ENCODE results near the gene CCDC30.
"Not testable (repeated sequence)": the region's sequence is repeated elsewhere in the genome, so short reads cannot be mapped to it uniquely, and the experiment has no call there.

CCDC30 gene

DNA sequence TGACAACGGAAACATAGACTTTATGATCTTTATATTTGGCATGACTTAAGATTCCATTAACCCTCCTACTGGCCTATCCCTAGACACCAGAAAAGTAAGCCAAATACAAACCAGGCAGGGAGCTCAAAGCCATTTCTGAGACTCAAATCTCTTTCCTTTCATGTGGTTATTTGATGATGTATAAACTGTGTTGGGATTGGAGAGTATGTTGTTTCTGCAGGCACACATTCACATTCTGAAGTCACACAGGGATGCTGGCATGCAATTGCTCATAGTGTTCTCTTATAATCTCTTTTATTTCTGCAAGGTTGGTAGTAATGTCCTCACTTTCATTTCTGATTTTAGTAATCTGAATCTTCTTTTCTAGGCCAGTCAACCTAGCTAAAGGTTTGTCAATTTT lies 13.0 kb upstream of the CCDC30 start:
- H3K9me3 ChIP-seq (ENCODE audit: control insufficient read depth, insufficient read depth, low read length): no peaks in the 10 kb centered on the region
- H3K4me3 ChIP-seq (ENCODE audit: low read length): no peak overlapping the region
- H3K36me3 ChIP-seq (ENCODE audit: control insufficient read depth, insufficient read depth, low read length): no peaks in the 10 kb centered on the region
- no peaks in the 10 kb centered on the region for H3K4me1 ChIP-seq (ENCODE audit: control insufficient read depth, insufficient read depth, low read length)
- no peaks in the 10 kb centered on the region for H3K27me3 ChIP-seq (ENCODE audit: control insufficient read depth, insufficient read depth, low read length)
- no peak for DNase-seq (ENCODE audit: low read depth, low spot score)
- no peak overlapping the region for H3K27ac ChIP-seq (ENCODE audit: low read length)
- no CpG with 5 or more reads among the region's 1 CpG for WGBS (ENCODE audit: insufficient coverage, insufficient read length)

- Histone ChIP-seq H3K27me3 (ENCODE audit: control insufficient read depth, insufficient read depth, low read length) (no peaks in the 10 kb centered on the region), H3K4me1 (ENCODE audit: control insufficient read depth, insufficient read depth, low read length) (no peaks in the 10 kb centered on the region), H3K27ac (ENCODE audit: low read length) (no peak overlapping the region), H3K9me3 (ENCODE audit: control insufficient read depth, insufficient read depth, low read length) (no peaks in the 10 kb centered on the region), H3K36me3 (ENCODE audit: control insufficient read depth, insufficient read depth, low read length) (no peaks in the 10 kb centered on the region), H3K4me3 (ENCODE audit: low read length) (no peak overlapping the region)
- whole genome bisulfite sequencing (ENCODE audit: insufficient coverage, insufficient read length): no CpG with 5 or more reads among the region's 4 CpGs
- DNase-seq (ENCODE audit: low read depth, low spot score): no peak
These were observed 9.7 kb upstream of the CCDC30 start for GRCh38 chr1:42453386-42453785.

GRCh38 chr1:42454403-42454802 lies 8.7 kb upstream of the CCDC30 start:
- Histone ChIP-seq H3K36me3 (ENCODE audit: control insufficient read depth, insufficient read depth, low read length) (no peaks in the 10 kb centered on the region), H3K9me3 (ENCODE audit: control insufficient read depth, insufficient read depth, low read length) (no peaks in the 10 kb centered on the region), H3K4me3 (ENCODE audit: low read length) (no peak overlapping the region), H3K27ac (ENCODE audit: low read length) (no peak overlapping the region), H3K4me1 (ENCODE audit: control insufficient read depth, insufficient read depth, low read length) (no peaks in the 10 kb centered on the region), H3K27me3 (ENCODE audit: control insufficient read depth, insufficient read depth, low read length) (no peaks in the 10 kb centered on the region)
- no CpG with 5 or more reads among the region's 5 CpGs for WGBS (ENCODE audit: insufficient coverage, insufficient read length)
- no peak for DNase-seq (ENCODE audit: low read depth, low spot score)

DNA sequence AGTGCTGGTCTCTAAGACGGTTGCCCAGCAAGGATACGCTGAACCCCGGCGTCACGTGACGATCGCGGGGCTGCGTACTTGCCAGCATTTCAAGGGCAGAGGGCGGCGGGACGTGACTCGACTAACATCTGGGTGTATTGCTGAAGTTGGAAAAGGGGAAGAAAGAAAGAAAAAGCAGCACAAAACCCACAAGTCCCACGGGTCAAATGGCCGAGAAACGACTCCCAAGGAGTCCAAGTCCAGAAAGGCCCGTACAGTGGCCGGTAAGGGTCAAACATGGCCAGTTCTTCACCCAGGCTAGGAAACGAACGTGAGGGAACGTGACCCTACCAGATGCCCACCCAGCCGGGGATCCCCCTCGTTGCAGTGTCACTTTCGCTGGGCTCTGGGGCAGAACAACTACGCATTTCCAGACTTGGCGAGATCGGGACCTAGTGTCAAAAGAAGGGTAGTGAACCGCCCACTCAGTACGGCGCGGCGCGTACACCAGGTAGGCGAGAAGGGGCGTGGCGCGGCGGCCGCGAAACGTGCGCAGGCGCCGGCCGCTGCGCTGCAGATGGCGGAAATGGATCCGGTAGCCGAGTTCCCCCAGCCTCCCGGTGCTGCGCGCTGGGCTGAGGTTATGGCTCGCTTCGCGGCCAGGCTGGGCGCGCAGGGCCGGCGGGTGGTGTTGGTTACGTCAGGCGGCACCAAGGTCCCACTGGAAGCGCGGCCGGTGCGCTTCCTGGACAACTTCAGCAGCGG lies 6.9 kb upstream of the CCDC30 start, which contains the start of the genes PPCS and ZMYND12:
PPCS (plus strand) TSS at position 534 of the 744 bp plus-strand sequence; CDS start at position 557, 23 bp downstream.
ZMYND12 (minus strand) TSS at position 13 of the 744 bp plus-strand sequence. CDS start 25 bp downstream, outside the sequence.
- WGBS (ENCODE audit: insufficient coverage, insufficient read length): no CpG with 5 or more reads among the region's 66 CpGs
- no peaks in the 10 kb centered on the region for H3K36me3 ChIP-seq (ENCODE audit: control insufficient read depth, insufficient read depth, low read length)
- no peaks in the 10 kb centered on the region for H3K4me1 ChIP-seq (ENCODE audit: control insufficient read depth, insufficient read depth, low read length)
- no peak for DNase-seq (ENCODE audit: low read depth, low spot score)
- no peak within 1 kb of the TSS for H3K27ac ChIP-seq (ENCODE audit: low read length)
- H3K4me3 ChIP-seq (ENCODE audit: low read length): peak within 1 kb of the TSS; percentile 69
- no peaks in the 10 kb centered on the region for H3K27me3 ChIP-seq (ENCODE audit: control insufficient read depth, insufficient read depth, low read length)
- no peaks in the 10 kb centered on the region for H3K9me3 ChIP-seq (ENCODE audit: control insufficient read depth, insufficient read depth, low read length)

DNA sequence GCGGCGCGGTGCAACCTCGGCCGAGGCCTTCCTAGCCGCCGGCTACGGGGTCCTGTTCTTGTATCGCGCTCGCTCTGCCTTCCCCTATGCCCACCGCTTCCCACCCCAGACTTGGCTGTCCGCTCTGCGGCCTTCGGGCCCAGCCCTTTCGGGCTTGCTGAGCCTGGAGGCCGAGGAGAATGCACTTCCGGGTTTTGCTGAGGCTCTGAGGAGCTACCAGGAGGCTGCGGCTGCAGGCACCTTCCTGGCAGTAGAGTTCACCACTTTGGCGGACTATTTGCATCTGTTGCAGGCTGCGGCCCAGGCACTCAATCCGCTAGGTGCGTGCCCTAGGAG lies 6.4 kb upstream of the CCDC30 start:
- WGBS (ENCODE audit: insufficient coverage, insufficient read length): no CpG with 5 or more reads among the region's 23 CpGs

DNA sequence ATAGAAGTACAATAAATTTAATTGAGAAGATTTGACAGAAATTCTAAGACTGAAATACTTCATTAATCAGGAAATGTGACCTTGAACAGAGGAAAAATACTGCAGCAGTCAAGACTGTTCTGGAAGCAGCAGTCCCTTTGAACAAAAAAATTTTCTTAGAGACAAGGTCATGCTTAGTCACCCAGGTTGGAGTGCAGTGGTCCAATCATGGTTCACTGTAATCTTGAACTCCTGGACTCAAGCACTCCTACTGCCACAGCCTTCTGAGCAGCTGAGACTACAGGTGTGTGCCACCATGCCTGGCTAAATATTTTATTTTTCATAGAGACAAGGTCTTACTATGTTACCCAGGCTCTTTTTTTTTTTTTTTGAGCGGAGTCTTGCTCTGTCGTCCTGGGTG lies 1.9 kb upstream of the CCDC30 start:
- H3K36me3 ChIP-seq (ENCODE audit: control insufficient read depth, insufficient read depth, low read length): no peaks in the 10 kb centered on the region
- no peak for DNase-seq (ENCODE audit: low read depth, low spot score)
- H3K27me3 ChIP-seq (ENCODE audit: control insufficient read depth, insufficient read depth, low read length): no peaks in the 10 kb centered on the region
- 0 out of 2 replicates have a peak, but pooled peaks cover 2% of the 10 kb centered on the region for H3K4me1 ChIP-seq (ENCODE audit: control insufficient read depth, insufficient read depth, low read length)
- no peak overlapping the region for H3K27ac ChIP-seq (ENCODE audit: low read length)
- no CpG with 5 or more reads among the region's 2 CpGs for WGBS (ENCODE audit: insufficient coverage, insufficient read length)
- H3K4me3 ChIP-seq (ENCODE audit: low read length): no peak overlapping the region
- H3K9me3 ChIP-seq (ENCODE audit: control insufficient read depth, insufficient read depth, low read length): no peaks in the 10 kb centered on the region

More for the DNA sequence above, 6.4 kb upstream of the CCDC30 start:
- no peak overlapping the region for H3K27ac ChIP-seq (ENCODE audit: low read length)
- H3K9me3 ChIP-seq (ENCODE audit: control insufficient read depth, insufficient read depth, low read length): no peaks in the 10 kb centered on the region
- no peaks in the 10 kb centered on the region for H3K36me3 ChIP-seq (ENCODE audit: control insufficient read depth, insufficient read depth, low read length)
- no peaks in the 10 kb centered on the region for H3K4me1 ChIP-seq (ENCODE audit: control insufficient read depth, insufficient read depth, low read length)
- H3K4me3 ChIP-seq (ENCODE audit: low read length): peak overlapping the region; percentile 69
- H3K27me3 ChIP-seq (ENCODE audit: control insufficient read depth, insufficient read depth, low read length): no peaks in the 10 kb centered on the region
- no peak for DNase-seq (ENCODE audit: low read depth, low spot score)

DNA sequence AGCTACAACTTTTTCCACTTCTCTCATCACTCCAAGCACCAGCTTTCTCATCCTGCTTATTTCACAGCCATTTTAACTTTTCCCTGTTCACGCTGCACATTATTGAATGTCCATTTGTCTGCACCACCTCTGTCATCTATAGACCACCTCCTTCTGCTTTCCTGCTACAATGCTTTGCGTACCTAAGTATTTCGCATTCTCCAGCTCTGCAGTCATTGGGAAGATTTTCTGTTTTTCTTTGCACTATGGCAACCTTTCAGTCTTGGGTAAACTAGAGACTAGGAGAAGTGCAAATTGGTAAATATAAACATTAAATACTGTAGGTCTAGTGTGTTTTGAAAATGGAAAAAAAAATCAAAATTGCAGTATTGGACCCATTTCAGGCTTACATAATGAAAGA lies 835 bp downstream of the CCDC30 start:
- H3K36me3 ChIP-seq (ENCODE audit: control insufficient read depth, insufficient read depth, low read length): no peaks in the 10 kb centered on the region
- H3K27me3 ChIP-seq (ENCODE audit: control insufficient read depth, insufficient read depth, low read length): no peaks in the 10 kb centered on the region
- no peak overlapping the region; the same call in 1 of the 2 replicates for H3K4me3 ChIP-seq (ENCODE audit: low read length)
- 0 out of 2 replicates have a peak, but pooled peaks cover 2% of the 10 kb centered on the region for H3K4me1 ChIP-seq (ENCODE audit: control insufficient read depth, insufficient read depth, low read length)
- no peaks in the 10 kb centered on the region for H3K9me3 ChIP-seq (ENCODE audit: control insufficient read depth, insufficient read depth, low read length)
- no CpG with 5 or more reads among the region's 3 CpGs for WGBS (ENCODE audit: insufficient coverage, insufficient read length)
- DNase-seq (ENCODE audit: low read depth, low spot score): no peak
- no peak overlapping the region for H3K27ac ChIP-seq (ENCODE audit: low read length)

DNA sequence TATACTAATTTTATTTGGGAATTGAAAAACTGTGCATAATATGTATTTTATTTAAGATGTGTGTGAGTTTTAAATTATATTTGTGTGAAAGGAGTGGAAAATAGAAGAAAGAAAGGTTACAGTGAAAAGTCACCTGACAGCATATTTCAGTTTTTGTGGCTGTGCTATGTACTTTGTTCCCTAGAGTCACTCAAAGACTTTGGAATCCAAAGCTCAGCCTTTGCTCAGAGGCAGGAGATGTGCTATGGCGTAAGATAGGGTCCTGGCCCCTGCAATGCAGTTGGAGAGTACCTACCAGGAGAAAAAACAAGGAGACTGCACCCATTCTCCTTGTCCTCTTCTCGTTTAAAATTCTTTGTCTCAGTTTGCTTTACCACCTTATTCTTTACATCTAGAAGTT lies 2.9 kb downstream of the CCDC30 start:
- H3K27ac ChIP-seq (ENCODE audit: low read length): no peak overlapping the region
- no CpG with 5 or more reads among the region's 2 CpGs for WGBS (ENCODE audit: insufficient coverage, insufficient read length)

DNA sequence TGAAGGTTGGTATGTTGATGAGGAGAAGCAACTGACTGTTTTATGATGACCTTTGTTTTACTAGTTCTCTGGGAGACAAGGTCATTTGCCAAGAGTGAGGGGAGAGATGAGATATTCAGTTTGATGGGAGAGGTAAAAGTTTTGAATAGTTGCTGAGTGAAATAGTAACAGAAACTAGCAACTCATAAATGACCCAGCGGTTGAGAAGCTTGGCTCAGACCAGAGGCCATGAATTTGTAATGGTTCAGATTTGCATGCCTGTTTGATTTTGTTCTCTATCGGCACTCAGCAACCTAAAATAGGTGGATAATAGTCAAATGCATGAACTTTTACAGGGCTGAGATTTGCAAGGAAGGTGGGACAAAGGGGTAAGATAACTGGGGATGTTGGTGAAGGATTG lies 6.6 kb downstream of the CCDC30 start:
- no peak for DNase-seq (ENCODE audit: low read depth, low spot score)
- Histone ChIP-seq H3K27ac (ENCODE audit: low read length) (no peak overlapping the region), H3K4me3 (ENCODE audit: low read length) (no peak overlapping the region), H3K27me3 (ENCODE audit: control insufficient read depth, insufficient read depth, low read length) (no peaks in the 10 kb centered on the region), H3K36me3 (ENCODE audit: control insufficient read depth, insufficient read depth, low read length) (no peaks in the 10 kb centered on the region), H3K9me3 (ENCODE audit: control insufficient read depth, insufficient read depth, low read length) (no peaks in the 10 kb centered on the region), H3K4me1 (ENCODE audit: control insufficient read depth, insufficient read depth, low read length) (no peaks in the 10 kb centered on the region)
- no CpG with 5 or more reads among the region's 2 CpGs for WGBS (ENCODE audit: insufficient coverage, insufficient read length)

More for the DNA sequence above, 2.9 kb downstream of the CCDC30 start:
- 0 out of 2 replicates have a peak, but pooled peaks cover 2% of the 10 kb centered on the region for H3K4me1 ChIP-seq (ENCODE audit: control insufficient read depth, insufficient read depth, low read length)
- no peak for DNase-seq (ENCODE audit: low read depth, low spot score)
- H3K36me3 ChIP-seq (ENCODE audit: control insufficient read depth, insufficient read depth, low read length): no peaks in the 10 kb centered on the region
- H3K4me3 ChIP-seq (ENCODE audit: low read length): no peak overlapping the region
- no peaks in the 10 kb centered on the region for H3K9me3 ChIP-seq (ENCODE audit: control insufficient read depth, insufficient read depth, low read length)
- no peaks in the 10 kb centered on the region for H3K27me3 ChIP-seq (ENCODE audit: control insufficient read depth, insufficient read depth, low read length)

- no peaks in the 10 kb centered on the region for H3K9me3 ChIP-seq (ENCODE audit: control insufficient read depth, insufficient read depth, low read length)
- no peaks in the 10 kb centered on the region for H3K4me1 ChIP-seq (ENCODE audit: control insufficient read depth, insufficient read depth, low read length)
- no peak overlapping the region for H3K4me3 ChIP-seq (ENCODE audit: low read length)
- no peaks in the 10 kb centered on the region for H3K27me3 ChIP-seq (ENCODE audit: control insufficient read depth, insufficient read depth, low read length)
- no peak for DNase-seq (ENCODE audit: low read depth, low spot score)
- WGBS (ENCODE audit: insufficient coverage, insufficient read length): no CpG with 5 or more reads among the region's 4 CpGs
- H3K36me3 ChIP-seq (ENCODE audit: control insufficient read depth, insufficient read depth, low read length): no peaks in the 10 kb centered on the region
- H3K27ac ChIP-seq (ENCODE audit: low read length): no peak overlapping the region
These were observed 13.5 kb downstream of the CCDC30 start for GRCh38 chr1:42476605-42477004.

DNA sequence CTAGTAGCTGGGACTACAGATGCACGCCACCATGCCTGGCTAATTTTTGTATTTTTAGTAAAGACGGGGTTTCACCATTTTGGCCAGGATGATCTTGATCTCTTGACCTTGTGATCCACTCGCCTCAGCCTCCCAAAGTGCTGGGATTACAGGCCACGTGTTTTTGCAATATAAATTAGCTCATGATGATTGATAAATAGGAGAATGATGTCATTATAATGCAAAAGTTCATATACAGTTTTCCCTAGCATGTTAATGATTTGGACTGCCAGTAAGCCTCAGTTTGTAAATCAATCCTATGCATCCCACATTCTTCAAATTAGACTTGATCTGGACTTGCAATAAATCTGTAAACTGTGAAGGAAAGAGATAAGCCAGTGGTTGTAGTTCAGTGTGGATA lies 14.3 kb downstream of the CCDC30 start:
- H3K9me3 ChIP-seq (ENCODE audit: control insufficient read depth, insufficient read depth, low read length); H3K27ac ChIP-seq (ENCODE audit: low read length); H3K27me3 ChIP-seq (ENCODE audit: control insufficient read depth, insufficient read depth, low read length); DNase-seq (ENCODE audit: low read depth, low spot score); H3K36me3 ChIP-seq (ENCODE audit: control insufficient read depth, insufficient read depth, low read length); H3K4me3 ChIP-seq (ENCODE audit: low read length); H3K4me1 ChIP-seq (ENCODE audit: control insufficient read depth, insufficient read depth, low read length): not testable (repeated sequence)
- WGBS (ENCODE audit: insufficient coverage, insufficient read length): no CpG with 5 or more reads among the region's 4 CpGs

Data from iPS DF 6.9 (cell line).